Activated T-cell treated with anti-CD3 and anti-CD28 coated beads, Interleukin-2, amount 50 U/mL, for 72 hours (primary cell): ENCODE results near the gene CLCN2. TPM values are rescaled to one million over a fixed set of nuclear protein-coding genes. Genes with fewer than 3 reads are reported as not detected.

ENCODE experiments used
- ATAC-seq, 2 donors: fragments of 150-1000 bp; cut with Tn5 transposase; replicated peaks in 1 of 2; 2 replicates each; pipeline ENCODE4 v1.10.0; 2021; ENCODE audit warnings: moderate library complexity in 2 of 2, mild to moderate bottlenecking in 1 of 2
- DNase-seq, 2 donors: peaks; one replicate each; pipeline ENCODE4 v3.0.0; 2021 to 2022; ENCODE audit warnings: mixed read lengths in 1 of 2
- H3K27ac Mint-ChIP-seq: one replicate; pipeline ENCODE4 v1.8.0; 2022; ENCODE audit warnings: mild to moderate bottlenecking, moderate library complexity, mixed read lengths
- H3K27me3 Mint-ChIP-seq: one replicate; pipeline ENCODE4 v1.8.0; 2022; ENCODE audit warnings: low read depth, mixed read lengths
- H3K36me3 Mint-ChIP-seq, 2 donors: one replicate each; pipeline ENCODE4 v1.8.0; 2022; ENCODE audit warnings: mixed read lengths in 2 of 2, mild to moderate bottlenecking in 1 of 2; ENCODE audit not compliant: insufficient read depth in 2 of 2
- H3K4me1 Mint-ChIP-seq: one replicate; pipeline ENCODE4 v1.8.0; 2022; ENCODE audit warnings: low read depth, mixed read lengths
- H3K4me3 Mint-ChIP-seq, 2 donors: one replicate each; pipeline ENCODE4 v1.8.0; 2022; ENCODE audit warnings: mild to moderate bottlenecking in 2 of 2, mixed read lengths in 2 of 2, moderate library complexity in 2 of 2
- H3K9me3 Mint-ChIP-seq, 2 donors: one replicate each; pipeline ENCODE4 v1.8.0; 2022; ENCODE audit warnings: mixed read lengths in 2 of 2
- total RNA-seq, 2 donors: library from RNA; stranded (reverse); gene quantifications; one replicate each; pipeline ENCODE4 v1.2.3, GENCODE V29; 2022

The CLCN2 gene
- total RNA-seq, 2 donors from 2014 or later = 3.1 to 3.9 TPM

- H3K27me3 Mint-ChIP-seq = no peaks in the 10 kb centered on the region
- H3K4me1 Mint-ChIP-seq = peaks cover 82% of the 10 kb centered on the region
- H3K27ac Mint-ChIP-seq = peak overlapping the region; percentile 92
- peak overlapping the region in 1 of 2 donors; percentile 5 for H3K4me3 Mint-ChIP-seq
- no peaks in the 10 kb centered on the region for H3K9me3 Mint-ChIP-seq
- H3K36me3 Mint-ChIP-seq = peaks cover 22 to 34% of the 10 kb centered on the region in 2 donors
- no peak for DNase-seq
- no peak for ATAC-seq
Measured at GRCh38 chr3:184333190-184333589, 28.2 kb downstream of the CLCN2 start.

- peak overlapping the region; percentile 1 to 7 for H3K4me3 Mint-ChIP-seq
- H3K4me1 Mint-ChIP-seq = peaks cover 75% of the 10 kb centered on the region
- H3K36me3 Mint-ChIP-seq = peaks cover 22 to 38% of the 10 kb centered on the region in 2 donors
- H3K9me3 Mint-ChIP-seq = no peaks in the 10 kb centered on the region
- no peaks in the 10 kb centered on the region for H3K27me3 Mint-ChIP-seq
- ATAC-seq = no peak
- H3K27ac Mint-ChIP-seq = peak overlapping the region; percentile 92
- DNase-seq = no peak
Measured at GRCh38 chr3:184332370-184333090, 28.9 kb downstream of the CLCN2 start.

GRCh38 chr3:184328516-184328915 is 32.9 kb downstream of the CLCN2 start:
- no peak for ATAC-seq
- Mint-ChIP-seq H3K27ac (peak overlapping the region; percentile 69), H3K36me3 (peaks cover 26 to 65% of the 10 kb centered on the region in 2 donors), H3K4me3 (no peak overlapping the region), H3K9me3 (no peaks in the 10 kb centered on the region), H3K27me3 (no peaks in the 10 kb centered on the region), H3K4me1 (peaks cover 60% of the 10 kb centered on the region)
- DNase-seq = no peak

GRCh38 chr3:184327171-184327570 is 34.2 kb downstream of the CLCN2 start:
- Mint-ChIP-seq H3K27ac (peak overlapping the region; percentile 55), H3K27me3 (no peaks in the 10 kb centered on the region), H3K4me1 (peaks cover 48% of the 10 kb centered on the region), H3K9me3 (no peaks in the 10 kb centered on the region), H3K36me3 (peaks cover 25 to 63% of the 10 kb centered on the region in 2 donors), H3K4me3 (no peak overlapping the region)
- ATAC-seq = no peak
- no peak for DNase-seq

GRCh38 chr3:184325715-184326369 is 35.6 kb downstream of the CLCN2 start:
- Mint-ChIP-seq H3K4me3 (no peak overlapping the region), H3K9me3 (no peaks in the 10 kb centered on the region), H3K27ac (peak overlapping the region; percentile 55), H3K4me1 (peaks cover 40% of the 10 kb centered on the region), H3K36me3 (peaks cover 26 to 68% of the 10 kb centered on the region in 2 donors), H3K27me3 (no peaks in the 10 kb centered on the region)
- ATAC-seq (peak; percentile 82 to 90), DNase-seq (peak; percentile 34 to 63)

GRCh38 chr3:184325269-184325668 is 36.1 kb downstream of the CLCN2 start:
- H3K27ac Mint-ChIP-seq = peak overlapping the region; percentile 72
- H3K36me3 Mint-ChIP-seq = peaks cover 28 to 69% of the 10 kb centered on the region in 2 donors
- H3K27me3 Mint-ChIP-seq = no peaks in the 10 kb centered on the region
- ATAC-seq = no peak
- no peak for DNase-seq
- H3K4me1 Mint-ChIP-seq = peaks cover 45% of the 10 kb centered on the region
- no peak overlapping the region for H3K4me3 Mint-ChIP-seq
- no peaks in the 10 kb centered on the region for H3K9me3 Mint-ChIP-seq

- Mint-ChIP-seq H3K4me3 (no peak overlapping the region), H3K27ac (no peak overlapping the region), H3K27me3 (no peaks in the 10 kb centered on the region), H3K36me3 (peaks cover 24 to 64% of the 10 kb centered on the region in 2 donors), H3K9me3 (no peaks in the 10 kb centered on the region), H3K4me1 (peaks cover 43% of the 10 kb centered on the region)
- ATAC-seq = no peak
- DNase-seq = no peak
Measured at GRCh38 chr3:184323696-184324095, 37.7 kb downstream of the CLCN2 start.

GRCh38 chr3:184322731-184323487 is 38.5 kb downstream of the CLCN2 start:
- no peak for ATAC-seq
- Mint-ChIP-seq H3K36me3 (peaks cover 21 to 62% of the 10 kb centered on the region in 2 donors), H3K4me1 (peaks cover 42% of the 10 kb centered on the region), H3K9me3 (no peaks in the 10 kb centered on the region), H3K27ac (no peak overlapping the region), H3K4me3 (no peak overlapping the region), H3K27me3 (no peaks in the 10 kb centered on the region)
- no peak for DNase-seq

GRCh38 chr3:184321666-184322065 is 39.7 kb downstream of the CLCN2 start:
- Mint-ChIP-seq H3K9me3 (no peaks in the 10 kb centered on the region), H3K27me3 (no peaks in the 10 kb centered on the region), H3K36me3 (peaks cover 20 to 60% of the 10 kb centered on the region in 2 donors), H3K4me3 (no peak overlapping the region), H3K27ac (no peak overlapping the region), H3K4me1 (peaks cover 55% of the 10 kb centered on the region)
- ATAC-seq = no peak
- no peak for DNase-seq

GRCh38 chr3:184320104-184320445 is 41.3 kb downstream of the CLCN2 start:
- H3K27me3 Mint-ChIP-seq = no peaks in the 10 kb centered on the region
- H3K27ac Mint-ChIP-seq = no peak overlapping the region
- no peak overlapping the region for H3K4me3 Mint-ChIP-seq
- H3K9me3 Mint-ChIP-seq = no peaks in the 10 kb centered on the region
- peaks cover 58% of the 10 kb centered on the region for H3K4me1 Mint-ChIP-seq
- ATAC-seq = peak; percentile 41 to 51
- DNase-seq = peak in 1 of 2 donors; percentile 51
- peaks cover 23 to 54% of the 10 kb centered on the region in 2 donors for H3K36me3 Mint-ChIP-seq

GRCh38 chr3:184317201-184317600 is 44.2 kb downstream of the CLCN2 start:
- Mint-ChIP-seq H3K9me3 (no peaks in the 10 kb centered on the region), H3K27me3 (no peaks in the 10 kb centered on the region), H3K4me3 (peak overlapping the region; percentile 27 to 79), H3K36me3 (peaks cover 18 to 33% of the 10 kb centered on the region in 2 donors), H3K4me1 (peaks cover 50% of the 10 kb centered on the region), H3K27ac (peak overlapping the region; percentile 43)
- no peak for ATAC-seq
- DNase-seq = no peak

- ATAC-seq = no peak
Measured at GRCh38 chr3:184316792-184317191, 44.6 kb downstream of the CLCN2 start.

More at GRCh38 chr3:184316792-184317191, 44.6 kb downstream of the CLCN2 start:
- DNase-seq = no peak
- peak overlapping the region; percentile 63 for H3K27ac Mint-ChIP-seq
- H3K27me3 Mint-ChIP-seq = no peaks in the 10 kb centered on the region
- H3K36me3 Mint-ChIP-seq = peaks cover 18 to 32% of the 10 kb centered on the region in 2 donors
- H3K9me3 Mint-ChIP-seq = no peaks in the 10 kb centered on the region
- peak overlapping the region; percentile 79 to 80 for H3K4me3 Mint-ChIP-seq
- peaks cover 50% of the 10 kb centered on the region for H3K4me1 Mint-ChIP-seq
